ENCODE results near the gene PRKCQ.

Gene PRKCQ

DNA sequence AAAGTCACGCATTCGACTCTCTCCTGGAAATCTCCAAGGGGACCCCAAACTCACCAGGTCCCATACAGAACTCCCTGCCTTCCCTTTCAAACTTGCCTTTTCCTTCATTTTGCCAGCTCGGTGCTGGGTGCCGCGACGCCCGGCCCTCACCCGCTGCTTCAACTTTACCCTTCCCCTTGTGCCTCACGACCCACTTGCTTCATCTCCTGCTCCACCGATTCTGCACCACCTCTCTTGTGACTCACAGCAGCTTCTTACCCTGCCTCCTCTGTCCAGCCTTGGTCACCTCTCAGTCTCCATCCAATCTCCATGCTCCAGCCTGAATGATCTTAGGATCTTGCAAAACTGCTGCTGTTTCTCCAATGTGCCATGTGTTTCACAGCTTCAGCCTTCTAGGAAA, 59.9 kb downstream of the PRKCQ start:
- DNase-seq (ENCODE audit: low spot score), result no peak

DNA sequence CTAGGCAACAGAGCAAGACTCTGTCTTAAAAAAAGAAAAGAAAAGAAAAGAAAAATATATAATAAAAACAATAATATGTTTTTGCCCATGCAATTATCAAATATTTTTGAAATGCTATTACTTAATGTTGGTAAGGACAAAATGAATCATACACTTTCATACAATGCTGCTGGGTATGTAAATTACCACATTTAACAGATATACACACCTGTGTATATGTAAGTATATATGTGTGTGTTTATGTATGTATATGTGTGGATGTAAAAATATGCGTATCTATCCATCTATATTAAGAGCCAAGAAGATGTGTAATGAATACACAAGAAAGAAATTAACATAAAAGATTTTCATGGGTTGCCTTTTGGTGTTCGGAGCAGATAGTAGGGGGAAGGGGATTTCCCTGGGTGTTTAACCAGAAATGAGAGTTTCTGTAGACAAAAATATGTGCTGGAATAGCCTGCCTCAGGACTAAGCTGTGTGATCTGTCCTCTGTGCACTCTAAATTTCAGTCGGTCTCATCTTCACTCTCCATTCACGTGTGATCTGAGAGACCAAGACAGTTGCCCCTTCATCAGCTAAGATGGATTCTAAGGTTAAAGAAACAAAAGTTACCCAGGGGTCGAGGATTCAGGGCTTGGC, 61.2 kb downstream of the PRKCQ start:
- DNase-seq (ENCODE audit: low spot score), result no peak

DNA sequence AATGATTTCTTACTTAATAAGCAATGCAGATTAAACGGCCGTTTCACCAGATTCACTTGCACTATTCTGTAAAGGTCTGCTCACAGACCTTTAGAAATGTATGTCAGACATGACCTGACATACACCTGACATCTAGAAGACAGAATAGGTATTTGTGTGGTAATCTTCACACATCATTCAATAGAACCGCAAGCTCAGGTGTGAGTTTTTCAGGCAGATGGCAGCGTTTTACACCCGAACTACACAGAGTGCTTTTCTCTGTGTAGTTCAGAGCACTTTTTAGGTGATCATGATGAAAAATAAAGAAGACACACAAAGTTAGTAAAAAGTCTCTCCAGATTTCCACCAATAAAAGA, 63.2 kb downstream of the PRKCQ start:
- no peak for DNase-seq (ENCODE audit: low spot score)

DNA sequence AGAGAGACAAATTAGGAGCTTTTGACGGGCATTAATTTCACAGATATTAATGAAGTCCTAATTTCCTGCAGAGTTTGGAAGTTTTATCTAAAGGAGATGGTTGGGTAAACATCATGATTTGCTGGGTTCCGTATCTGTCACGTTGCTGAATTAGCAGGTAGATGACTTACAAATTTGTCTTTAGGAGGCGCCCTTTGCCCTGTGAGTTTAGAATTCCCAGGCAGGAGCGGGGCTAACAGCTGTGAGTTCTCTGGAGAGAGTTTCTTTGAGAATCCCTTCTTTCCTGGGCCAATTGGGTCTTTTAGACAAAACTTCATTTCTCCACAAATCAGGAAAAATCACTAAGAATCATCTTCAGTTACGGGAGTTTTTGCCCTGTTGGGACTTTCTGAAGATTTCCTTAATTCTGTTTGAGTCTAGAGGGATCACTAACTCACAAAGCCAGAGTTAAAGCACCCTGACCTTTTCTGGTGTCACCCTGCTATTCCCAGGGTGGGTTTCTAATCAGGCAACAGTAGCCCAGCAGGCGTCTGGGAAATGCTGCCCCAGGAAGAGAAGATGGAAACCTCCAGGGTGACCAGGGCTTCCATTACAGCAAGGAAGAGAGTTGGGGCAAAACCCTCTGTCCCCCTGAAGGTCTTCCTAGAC, 63.7 kb downstream of the PRKCQ start:
- no peak for DNase-seq (ENCODE audit: low spot score)

DNA sequence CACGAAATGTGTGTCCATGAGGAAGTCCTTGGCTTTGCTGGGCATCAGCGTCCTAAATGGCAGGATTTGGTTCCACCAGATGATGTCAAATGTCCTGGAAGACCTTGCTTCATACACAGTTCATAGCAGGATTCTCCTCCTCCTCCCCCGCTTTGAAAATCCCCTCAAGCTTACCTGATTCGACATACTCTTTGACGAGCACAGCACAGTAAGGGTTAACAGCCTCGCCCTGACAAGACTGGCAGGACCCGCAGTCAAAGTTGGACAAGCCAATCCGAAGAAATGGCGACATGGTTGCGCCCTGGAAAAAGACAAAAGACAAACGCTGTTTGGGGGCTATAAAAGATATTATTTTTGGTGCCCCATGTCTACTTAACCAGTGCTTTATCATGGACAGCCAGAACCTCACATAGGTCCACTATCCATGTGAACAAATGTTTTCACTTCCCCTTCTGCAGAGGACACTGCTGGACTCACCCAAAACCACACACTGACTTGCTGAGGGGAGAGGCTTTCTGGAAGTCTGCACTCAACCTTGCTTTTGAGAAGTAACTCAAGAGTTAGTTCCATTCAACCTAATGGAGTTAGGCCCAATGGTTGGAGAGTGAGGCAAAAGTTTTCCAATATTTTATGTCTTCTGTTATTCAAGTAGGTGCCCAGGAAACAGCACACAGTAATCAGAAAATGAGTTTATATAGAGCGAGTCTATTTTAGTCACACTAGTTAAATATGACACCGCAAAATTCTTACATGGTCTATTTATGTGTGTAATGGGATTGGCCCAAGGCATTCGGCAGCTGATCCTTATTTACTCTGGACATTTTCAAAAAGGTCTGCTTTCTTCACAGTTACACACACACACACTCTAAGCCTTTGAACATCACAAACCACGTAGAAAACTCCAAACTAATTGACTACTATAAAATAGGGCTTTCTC, 65.0 kb downstream of the PRKCQ start:
- DNase-seq (ENCODE audit: low spot score), result no peak

DNA sequence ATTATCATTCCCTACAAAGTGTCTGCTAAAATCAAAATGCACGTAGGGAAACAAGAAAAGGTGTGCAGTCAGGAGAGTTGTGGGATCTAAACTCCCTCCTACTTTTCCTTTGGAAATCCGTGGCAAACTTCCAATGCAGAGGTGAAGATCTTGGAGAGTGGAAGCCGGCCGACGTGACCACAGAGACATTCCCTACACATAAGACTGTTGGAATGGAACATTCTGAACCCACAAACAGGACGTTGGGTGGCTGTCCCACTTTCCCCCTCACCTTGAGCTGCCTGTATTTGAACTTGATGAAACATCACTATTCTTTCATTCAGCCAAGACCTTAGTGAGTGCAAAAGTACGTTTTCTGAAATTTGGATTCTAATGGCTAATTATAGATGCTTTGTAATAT, 65.9 kb downstream of the PRKCQ start:
- no peak for DNase-seq (ENCODE audit: low spot score)

DNA sequence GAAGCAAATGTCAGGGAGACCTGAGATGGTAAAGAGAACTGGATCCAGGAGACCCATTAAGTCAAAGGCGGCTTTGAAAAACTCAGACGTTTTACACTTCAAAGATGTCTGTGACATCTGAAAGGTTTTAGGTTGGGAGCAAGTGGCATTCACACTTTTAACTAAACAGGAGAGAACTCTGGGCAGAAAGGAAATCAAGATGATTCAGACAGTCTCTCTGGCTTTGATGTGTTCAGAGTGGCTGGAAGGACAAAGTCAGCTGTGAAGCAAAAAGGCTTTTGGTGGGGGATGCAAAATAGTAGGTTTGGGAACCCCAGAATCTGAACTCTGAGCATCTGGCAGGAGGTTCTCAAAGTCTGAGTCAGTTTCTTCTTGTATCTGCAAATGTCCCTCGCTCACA, 66.6 kb downstream of the PRKCQ start:
- DNase-seq (ENCODE audit: low spot score), result no peak

DNA sequence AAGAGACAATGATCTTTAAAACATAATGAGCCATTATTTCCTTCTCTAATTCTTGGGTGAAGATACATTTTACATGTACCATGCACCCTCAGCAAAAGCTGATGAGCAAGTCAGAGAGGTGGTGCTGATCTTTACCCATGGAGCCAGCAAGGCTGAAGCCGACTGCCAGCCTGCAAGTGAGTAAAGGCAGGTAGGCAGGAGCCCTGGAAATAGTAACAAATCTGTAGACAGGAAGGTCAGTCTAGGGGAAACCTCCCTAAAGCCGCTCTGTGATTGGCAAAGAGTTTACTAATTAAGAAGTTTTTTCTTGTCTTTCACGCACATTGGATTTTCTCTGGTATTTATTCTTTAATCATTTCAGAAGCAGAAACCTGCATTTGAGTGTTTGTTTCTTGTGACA, 67.9 kb downstream of the PRKCQ start:
- DNase-seq (ENCODE audit: low spot score), result no peak

DNA sequence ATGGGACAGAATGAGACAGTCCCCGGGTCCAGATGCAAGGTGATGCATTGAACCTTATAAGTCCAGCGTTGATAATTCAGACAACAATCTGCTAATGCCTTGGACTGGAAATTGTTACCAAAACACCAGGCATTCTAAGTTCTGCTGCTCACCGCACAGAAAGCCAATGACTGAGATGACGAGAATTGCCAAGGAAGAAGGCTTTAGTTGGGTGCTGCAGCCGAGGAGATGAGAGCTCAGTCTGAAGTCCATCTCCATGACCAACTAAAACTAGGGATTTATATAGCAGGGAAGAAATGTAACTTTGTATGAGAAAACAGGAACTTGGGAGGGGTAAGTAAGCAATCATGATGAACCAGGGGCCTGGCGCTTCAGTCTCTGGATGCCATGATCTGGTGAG, 68.7 kb downstream of the PRKCQ start:
- DNase-seq (ENCODE audit: low spot score), result no peak

DNA sequence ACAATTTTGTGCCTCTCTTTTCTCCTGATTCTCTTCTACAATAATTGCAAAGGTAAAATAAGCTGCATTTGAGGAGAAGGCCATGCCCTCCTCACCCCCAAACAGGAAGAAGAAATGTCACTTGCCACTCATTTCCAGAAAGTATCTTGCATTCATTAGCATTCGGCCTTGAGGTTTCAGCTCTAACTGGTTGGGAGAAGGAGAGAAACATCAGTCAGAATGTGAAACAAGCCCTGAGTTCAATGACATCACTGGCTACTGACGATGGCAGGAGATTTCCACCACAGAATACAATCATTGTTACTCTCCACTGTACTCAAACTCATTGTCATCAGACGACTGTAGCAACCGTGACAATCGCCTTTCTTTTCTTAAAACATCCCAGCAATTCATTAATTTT, 72.8 kb downstream of the PRKCQ start:
- no peak for DNase-seq (ENCODE audit: low spot score)

DNA sequence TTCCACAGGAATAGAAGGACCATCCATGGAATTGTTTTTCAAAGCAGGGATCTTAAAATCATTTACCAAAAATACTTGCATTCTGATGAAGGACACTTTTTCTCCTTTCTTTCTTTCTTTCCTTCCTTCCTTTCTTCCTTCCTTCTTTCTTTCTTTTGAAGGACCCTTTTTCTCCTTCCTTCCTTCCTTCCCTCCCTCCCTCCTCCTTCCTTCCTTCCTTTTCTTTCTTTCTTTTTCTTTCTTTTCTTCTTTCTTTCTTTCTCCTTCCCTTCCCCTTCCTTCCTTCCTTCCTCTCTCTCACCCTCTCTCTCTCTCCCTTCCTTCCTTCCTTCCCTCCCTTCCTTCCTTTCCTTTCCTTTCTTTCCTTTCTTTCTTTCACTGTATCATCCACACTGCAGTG, 74.8 kb downstream of the PRKCQ start:
- no peak for DNase-seq (ENCODE audit: low spot score)

DNA sequence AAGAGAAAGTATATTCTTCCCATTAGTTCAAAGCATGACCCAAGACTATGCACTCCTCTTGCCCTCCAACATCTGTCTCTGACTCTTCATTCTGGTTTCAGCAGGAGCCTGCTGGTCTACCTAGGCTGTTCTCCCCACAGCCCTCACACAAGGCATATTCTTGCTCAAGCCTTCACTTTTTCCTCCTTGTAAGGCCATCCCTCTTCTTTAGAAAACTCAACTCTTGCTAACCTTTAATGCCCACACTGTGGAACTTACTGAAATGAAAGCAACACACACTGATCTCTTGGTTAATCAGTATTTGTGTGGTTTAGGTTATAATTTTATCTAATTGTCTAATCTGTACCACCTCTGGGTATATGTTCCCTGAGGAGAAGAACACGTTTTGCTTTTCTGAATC, 75.8 kb downstream of the PRKCQ start:
- DNase-seq (ENCODE audit: low spot score), result no peak

DNA sequence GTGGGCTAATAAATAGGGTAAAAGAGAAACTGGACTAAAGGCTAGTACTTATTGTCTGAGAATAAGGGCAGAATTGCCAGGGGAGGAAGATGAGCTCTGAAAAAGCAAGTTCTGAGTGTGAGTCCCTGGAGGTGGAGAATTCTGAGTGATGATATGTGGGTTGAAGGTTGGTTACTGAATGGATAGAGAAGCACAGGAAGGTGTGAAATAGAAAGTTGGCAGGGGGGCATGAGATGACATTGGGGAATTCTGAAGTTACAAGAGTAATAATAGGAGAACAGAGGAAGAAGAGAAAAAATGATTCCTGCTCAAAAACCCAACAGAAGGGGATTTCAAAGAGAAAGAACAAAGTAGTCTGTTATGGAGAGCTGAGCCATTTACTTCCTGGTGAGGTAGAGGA, 76.9 kb downstream of the PRKCQ start:
- no peak for DNase-seq (ENCODE audit: low spot score)

DNA sequence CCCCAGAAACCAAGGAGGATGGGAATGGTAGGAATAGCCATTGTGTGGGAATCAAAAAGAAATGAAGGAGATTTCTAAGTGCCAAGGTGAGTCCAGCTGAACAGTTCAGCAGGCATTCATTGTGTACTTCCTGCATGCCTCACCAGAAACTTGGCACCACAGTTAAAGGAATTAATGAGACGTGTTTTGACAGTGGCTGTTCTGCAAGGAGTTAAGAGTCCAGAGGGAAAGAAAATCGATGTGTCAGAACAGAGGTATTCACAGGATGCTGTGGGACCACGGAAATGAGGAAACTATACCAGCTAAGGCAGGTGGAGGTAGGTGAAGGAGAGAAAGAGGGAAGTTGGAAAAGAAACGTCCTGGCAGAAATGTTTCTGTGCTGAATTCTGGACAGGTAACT, 78.1 kb downstream of the PRKCQ start:
- no peak for DNase-seq (ENCODE audit: low spot score)

DNA sequence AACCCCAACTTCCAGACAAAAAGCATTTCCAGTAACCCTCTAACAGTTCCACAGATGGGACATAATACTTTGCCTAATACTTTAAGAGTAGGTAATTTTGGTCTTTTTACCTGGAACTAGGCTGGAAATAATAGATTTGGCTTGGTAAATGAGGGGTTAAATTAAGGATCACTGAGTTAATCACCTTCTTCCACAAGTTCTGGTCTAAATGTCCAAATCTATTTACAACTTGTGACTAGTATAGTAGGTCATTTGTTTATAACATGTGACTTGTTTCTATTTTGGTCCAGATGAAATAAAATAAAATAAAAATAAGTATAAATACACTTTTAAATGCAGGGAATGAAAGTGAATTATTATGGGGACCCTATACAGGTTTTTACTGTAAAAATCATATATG, 80.1 kb downstream of the PRKCQ start:
- no peak for DNase-seq (ENCODE audit: low spot score)

DNA sequence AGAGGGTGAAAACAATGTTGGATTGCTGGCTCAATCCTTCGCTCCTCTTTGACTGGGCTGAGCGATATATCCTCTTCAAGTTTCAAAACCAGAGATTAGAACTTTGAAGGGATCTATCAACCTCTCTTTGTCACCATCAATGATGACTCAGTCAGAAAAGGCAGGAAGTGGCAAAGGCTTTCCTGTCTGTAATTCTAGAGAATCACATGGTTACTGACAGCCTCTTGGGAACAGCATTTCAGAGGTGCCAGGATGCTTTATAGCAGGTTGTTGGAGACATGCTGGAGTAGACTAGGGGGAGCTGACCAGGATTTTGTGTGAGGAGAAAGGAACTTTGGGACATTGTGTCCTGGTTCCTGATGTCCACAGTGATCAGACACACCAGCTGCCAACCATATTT, 81.3 kb downstream of the PRKCQ start:
- DNase-seq (ENCODE audit: low spot score), result no peak

DNA sequence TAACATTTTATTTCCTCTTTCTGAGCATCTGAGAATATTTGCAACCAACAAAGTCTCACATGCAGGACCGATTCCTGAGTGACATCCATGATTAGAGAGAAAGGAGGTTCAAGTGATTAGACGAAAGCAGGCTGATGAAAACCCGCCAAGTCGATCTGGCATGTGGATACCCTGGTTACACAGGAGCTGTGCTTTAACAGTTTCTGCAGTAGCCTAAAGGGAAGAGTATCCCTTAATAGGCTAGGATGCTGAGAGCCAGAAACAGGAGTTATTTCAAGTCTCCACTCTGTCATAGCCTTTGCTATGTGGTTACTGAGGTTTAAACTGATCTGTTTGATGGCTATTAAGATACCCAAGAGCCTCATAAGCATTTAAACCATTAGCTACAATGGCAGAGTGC, 82.5 kb downstream of the PRKCQ start:
- DNase-seq (ENCODE audit: low spot score), result no peak

DNA sequence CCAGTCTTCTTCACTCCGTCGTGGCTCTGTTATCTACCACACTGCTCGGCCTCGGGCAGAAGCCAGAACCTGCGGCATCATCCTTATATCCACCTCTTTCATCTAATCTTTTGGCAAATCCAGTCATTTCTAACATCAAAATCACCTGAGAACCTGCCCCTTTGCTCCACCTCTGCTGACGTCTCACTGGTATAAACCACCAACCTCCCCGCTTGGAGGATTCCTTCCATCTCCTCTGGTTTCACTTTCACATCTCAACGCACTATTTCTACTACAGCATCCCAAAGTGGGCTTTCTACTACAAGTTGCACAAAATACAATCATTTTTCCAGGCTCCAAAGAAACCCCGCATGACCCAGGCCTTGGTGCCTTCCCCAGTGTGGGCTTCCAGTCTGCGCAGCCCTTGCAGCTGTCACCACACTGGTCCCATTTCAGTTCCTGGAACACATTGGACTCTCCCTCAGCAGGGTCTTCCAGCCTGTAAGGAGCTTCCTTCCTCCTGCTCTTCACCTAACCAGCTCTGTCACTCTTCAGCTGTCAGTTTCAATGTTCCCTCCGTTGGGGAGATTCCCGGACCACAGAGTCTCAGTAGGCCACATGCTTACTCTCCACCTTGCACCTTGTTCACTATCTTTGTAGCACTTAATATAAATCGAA, 85.0 kb downstream of the PRKCQ start:
- no peak for DNase-seq (ENCODE audit: low spot score)

DNA sequence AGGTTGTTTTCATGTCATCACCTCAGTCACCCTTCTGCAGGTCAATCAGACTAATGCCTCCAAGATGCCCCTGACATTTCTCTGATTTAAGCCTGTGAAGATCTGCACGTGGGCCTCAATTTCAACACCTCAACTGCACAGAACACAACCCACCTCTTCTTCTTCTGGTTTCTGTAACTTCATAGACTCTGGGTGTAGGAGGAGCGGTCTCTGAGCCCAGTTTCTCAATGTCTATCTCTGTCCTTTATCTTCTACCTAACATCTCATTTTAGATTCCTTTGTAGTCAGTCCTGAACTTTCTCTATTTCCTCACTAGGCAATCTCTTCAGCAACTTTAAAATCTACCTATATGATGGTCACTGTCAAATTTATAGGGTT, 85.6 kb downstream of the PRKCQ start:
- no peak for DNase-seq (ENCODE audit: low spot score)

DNA sequence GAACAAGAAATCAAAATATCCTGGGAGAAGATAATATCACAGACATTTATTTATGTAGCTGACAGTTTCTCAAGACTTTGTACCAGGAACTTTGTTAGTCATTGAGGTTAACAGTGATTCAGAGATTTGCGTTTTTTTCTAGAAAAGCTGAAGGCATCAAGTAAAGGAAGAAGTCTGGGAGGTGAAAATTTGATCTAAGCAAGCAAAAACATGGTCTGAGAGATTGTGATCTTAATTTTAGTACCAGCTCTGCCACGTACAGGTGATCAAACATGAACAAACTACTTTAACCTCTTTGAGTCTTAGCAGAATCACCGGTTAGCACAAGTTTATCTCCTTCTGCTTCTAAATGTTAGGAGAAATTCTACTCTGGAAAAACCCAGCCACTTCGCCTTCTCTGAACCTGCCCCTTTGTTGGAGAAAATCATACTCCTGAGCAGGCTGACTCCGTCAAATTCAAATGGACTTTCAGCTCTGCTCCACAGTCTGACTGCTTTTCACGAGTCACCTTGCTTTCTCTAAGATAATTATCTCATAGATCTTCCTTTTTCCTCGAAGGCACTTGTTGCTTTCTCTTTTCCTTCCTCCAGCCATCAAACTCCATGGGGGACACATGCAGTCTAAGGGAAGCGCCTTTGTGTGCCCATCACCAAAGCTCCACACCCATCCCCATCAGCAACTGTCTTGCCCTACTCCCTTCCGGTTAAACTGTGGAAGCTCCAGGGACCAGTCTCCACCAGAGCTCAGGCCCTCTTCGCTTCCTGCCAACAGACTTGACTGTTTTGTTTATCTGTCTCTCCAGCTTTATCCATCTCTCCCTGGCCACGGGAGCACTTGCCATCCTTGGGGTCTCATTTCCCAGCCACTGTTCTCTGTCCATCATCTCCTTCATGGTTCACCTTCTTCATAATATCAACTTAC, 86.3 kb downstream of the PRKCQ start:
- DNase-seq (ENCODE audit: low spot score), result no peak

DNA sequence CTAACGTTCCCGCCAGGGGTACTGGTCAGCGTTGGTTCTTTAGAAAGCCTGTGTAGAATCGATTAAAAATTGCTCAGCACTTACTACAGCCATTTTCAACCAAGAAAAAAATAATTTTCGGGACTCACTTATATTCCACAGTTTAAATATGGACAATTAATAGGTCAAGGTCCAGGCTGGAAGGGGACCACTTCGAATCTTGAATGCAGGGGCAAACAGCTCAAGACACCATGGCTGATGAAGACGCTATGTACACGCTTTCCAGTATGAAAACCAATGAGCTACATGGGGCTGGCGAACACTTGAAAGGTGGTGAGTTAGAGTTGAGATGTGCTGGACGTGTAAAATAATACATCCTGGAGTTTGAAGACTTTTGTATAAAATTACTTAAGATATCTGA, 87.2 kb downstream of the PRKCQ start:
- DNase-seq (ENCODE audit: low spot score), result no peak
